HG03521 (cell line): ENCODE measurements around the gene LARP4B.

Experiments
- ATAC-seq: cut with Tn5 transposase; IDR thresholded peaks from one replicate; pipeline ENCODE4 v1.9.1; 2021; ENCODE audit warnings: mild to moderate bottlenecking, moderate library complexity; ENCODE audit not compliant: unreplicated experiment

LARP4B gene

DNA sequence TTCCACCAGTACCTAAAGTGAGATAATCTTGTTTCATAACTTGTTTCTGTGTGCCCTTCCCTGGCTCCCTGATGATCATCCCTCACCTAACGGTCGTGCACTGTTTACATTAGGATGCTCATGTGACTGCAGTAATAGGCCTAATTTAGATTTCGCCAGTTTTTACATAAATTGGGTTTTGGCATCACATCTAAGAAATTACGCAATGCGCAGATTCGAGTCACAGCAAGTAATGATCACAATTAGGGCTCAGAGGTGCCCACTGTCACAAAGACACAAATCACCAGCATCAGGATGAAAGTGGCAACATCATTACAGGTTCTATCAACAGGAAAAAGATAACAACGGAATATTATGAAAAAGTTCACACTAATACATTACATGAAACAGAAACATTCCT is 94.7 kb downstream of the LARP4B start:
- ATAC-seq, result no peak

- no peak for ATAC-seq
Measured at GRCh38 chr10:834493-834892, 97.0 kb downstream of the LARP4B start.

DNA sequence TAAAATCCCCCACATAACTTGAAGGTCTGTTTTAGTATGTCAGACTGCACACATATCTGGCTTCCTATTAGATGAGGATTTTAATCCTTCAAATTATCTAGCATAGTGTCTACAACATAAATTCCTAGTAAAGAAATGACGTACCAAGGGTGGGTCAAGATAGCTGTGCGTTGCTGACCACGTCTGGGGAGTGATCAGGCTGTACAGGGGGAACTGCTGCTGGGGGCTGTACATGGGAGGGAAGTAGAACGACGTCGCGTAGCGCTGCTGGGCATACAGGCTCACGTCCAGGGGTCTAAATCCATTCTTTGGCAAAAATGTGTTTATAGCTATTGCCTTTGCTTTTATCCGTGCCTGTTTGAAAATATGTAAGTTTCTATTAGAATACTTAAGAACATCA is 102.3 kb downstream of the LARP4B start:
- no peak for ATAC-seq

- ATAC-seq, result no peak
Measured at GRCh38 chr10:828191-828590, 103.3 kb downstream of the LARP4B start.

DNA sequence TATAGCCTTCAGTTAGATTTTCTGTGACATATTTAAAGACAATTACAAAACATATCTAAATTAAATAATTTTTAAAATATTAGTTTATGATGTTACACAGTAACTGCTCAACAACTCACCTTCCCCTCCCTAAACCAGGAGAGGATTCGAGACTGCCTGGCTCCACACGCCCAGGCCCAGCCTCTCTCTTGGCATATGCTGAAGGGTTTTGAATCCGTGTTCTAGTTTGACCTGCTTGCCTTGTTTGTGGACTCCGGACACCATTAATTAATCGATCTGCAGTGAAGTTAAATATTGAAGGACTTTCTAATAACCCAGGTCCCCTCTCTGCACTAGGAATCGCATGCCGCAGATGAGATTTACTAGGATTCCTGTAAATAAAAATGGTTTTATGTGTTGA is 106.6 kb downstream of the LARP4B start:
- ATAC-seq, result no peak

- ATAC-seq, result no peak
Measured at GRCh38 chr10:824497-824896, 107.0 kb downstream of the LARP4B start.

DNA sequence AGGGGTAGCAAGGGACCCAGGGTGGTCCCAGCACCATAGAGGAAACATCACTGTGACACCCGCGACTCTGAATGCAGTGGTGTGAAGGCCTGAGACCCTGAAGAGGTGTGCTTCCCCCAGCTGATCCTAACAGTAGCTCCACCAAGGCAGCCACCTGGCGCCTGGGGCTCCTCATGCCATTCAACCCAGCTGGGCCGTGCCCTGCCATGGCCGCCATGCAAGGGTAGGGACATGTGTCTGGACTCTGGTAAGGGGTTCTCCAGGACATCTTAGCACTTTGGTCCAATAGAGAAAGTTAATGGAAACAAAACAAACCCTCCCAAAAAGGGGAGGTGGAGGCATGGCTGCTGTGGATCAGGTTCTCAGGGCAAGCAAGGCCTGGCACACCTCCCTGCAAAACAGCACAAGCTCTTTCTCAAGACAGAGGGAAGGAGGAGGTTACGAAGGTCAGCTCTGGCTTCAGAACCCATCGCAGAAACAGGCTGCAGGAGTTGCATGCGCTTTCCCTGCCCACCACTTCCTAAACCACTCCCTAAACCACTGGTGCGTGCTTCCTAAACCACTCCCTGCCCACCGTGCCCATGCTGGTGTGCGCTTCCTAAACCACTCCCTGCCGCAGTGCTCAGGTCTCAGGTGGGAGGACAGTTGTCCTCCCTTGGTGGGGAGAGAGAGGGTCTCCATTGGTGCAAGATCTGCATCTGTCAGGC is 108.7 kb downstream of the LARP4B start:
- no peak for ATAC-seq

- no peak for ATAC-seq
Measured at GRCh38 chr10:822197-822596, 109.3 kb downstream of the LARP4B start.

GRCh38 chr10:821322-821721 is 110.2 kb downstream of the LARP4B start:
- ATAC-seq, result no peak

GRCh38 chr10:819816-820215 is 111.7 kb downstream of the LARP4B start:
- no peak for ATAC-seq

GRCh38 chr10:819326-819725 is 112.2 kb downstream of the LARP4B start:
- no peak for ATAC-seq

GRCh38 chr10:818526-819220 is 112.8 kb downstream of the LARP4B start:
- ATAC-seq, result no peak

- ATAC-seq, result no peak
Measured at GRCh38 chr10:818010-818409, 113.5 kb downstream of the LARP4B start.

- no peak for ATAC-seq
Measured at GRCh38 chr10:817371-817770, 114.1 kb downstream of the LARP4B start.

DNA sequence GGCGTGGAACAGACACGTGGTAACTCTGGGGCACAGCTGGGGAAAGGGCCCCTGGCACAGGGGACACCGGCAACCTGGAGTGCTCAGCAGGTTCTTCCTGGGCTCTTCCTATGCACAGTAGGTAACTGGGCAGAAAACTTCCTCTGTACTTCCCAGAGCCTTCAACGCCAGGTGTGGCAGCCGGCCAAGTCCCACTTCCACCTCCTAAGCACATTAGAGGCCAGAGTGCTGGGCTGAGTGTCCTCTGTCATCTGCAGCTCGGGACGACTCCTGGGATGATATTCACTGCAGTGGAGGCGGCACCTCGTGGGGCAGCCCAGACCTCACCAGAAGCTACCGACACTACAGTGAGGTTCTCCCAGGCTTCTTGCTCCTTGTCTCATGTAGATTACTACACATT is 114.5 kb downstream of the LARP4B start:
- no peak for ATAC-seq

DNA sequence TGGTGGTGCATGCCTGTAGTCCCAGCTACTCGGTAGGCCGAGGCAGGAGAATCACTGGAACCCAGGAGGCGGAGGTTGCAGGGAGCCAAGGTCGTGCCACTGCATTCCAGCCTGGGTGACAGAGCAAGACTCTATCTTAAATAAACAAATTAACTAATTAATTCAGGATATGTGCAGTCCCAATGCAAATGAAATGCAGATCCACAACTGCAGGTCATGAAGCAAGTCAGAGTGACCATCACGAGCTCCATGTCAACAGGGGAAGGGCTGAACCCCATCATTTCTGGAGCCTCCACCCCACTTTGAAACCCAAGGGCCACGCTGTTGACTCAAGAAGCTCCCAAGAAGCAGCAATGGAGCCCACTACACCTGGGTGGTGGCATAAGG is 115.4 kb downstream of the LARP4B start:
- ATAC-seq, result no peak

DNA sequence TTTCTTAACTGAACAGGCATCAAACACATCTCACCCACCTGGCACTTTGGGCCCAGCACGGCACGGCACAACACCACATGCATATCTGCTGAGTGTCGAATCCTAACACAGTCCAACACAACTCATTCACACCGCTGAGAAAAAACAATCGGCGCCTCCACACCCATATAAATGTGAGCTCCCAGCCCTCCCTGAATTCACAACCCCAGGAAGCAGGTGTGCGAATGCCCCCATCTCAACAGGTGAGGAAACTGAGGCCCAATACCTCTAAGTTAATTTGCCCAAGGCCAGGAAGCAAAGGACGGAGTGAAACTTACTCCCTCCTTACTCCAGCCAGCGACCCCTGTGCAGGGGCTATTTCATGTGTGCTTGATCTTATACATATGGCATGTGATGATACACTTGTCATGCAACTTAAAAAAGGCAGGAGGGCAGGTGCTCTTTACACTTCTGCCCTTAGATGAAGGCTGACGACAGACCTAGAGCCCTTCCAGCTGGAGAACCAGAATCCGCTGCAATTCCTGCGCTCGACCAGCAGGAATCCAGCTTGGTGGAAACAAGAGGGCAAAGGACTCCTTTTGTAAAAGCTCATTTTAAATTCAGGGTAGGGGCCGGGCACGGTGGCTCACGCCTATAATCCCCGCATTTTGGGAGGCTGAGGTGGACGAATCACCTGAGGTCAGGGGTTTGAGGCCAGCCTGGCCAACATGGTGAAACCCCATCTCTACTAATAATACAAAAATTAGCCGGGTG is 116.0 kb downstream of the LARP4B start:
- ATAC-seq, result no peak

- ATAC-seq, result no peak
Measured at GRCh38 chr10:814536-815302, 116.8 kb downstream of the LARP4B start.

- ATAC-seq, result no peak
Measured at GRCh38 chr10:813286-813685, 118.2 kb downstream of the LARP4B start.

- ATAC-seq, result no peak
Measured at GRCh38 chr10:812787-813186, 118.7 kb downstream of the LARP4B start.
